DOHH2 (cell line): ENCODE measurements around the gene VGLL4.

Source experiments
- CTCF ChIP-seq: fragments of 200-600 bp; sonication (generic); IDR thresholded peaks from one replicate; pipeline ENCODE4 v1.5.1; 2014; ENCODE audit warnings: antibody characterized with exemption, mild to moderate bottlenecking, low read depth, low read length; ENCODE audit not compliant: poor library complexity, severe bottlenecking
- EZH2phosphoT487 ChIP-seq: fragments of 200-600 bp; sonication (generic); IDR thresholded peaks from 2 replicates; pipeline ENCODE4 v1.6.1; 2017; ENCODE audit warnings: borderline replicate concordance, mild to moderate bottlenecking, antibody characterized with exemption, low read length, moderate library complexity, mixed read lengths

GRCh38 chr3:11604139-11604892, 39.4 kb downstream of the VGLL4 start:
- no peak for TF ChIP-seq CTCF
- no peak for TF ChIP-seq EZH2phosphoT487
